IPS-20b (cell line): ENCODE data around the gene PECR.
"Not testable (repeated sequence)": the region's sequence is repeated elsewhere in the genome, so short reads cannot be mapped to it uniquely, and the experiment has no call there.

Source experiments
- H3K27ac ChIP-seq: one replicate; pipeline ENCODE4 v1.5.1; 2013; ENCODE audit warnings: low read length
- H3K27me3 ChIP-seq: 2 replicates; pipeline ENCODE4 v1.6.1; 2013; ENCODE audit warnings: mild to moderate bottlenecking, low read length, inconsistent platforms; ENCODE audit not compliant: insufficient read depth
- H3K36me3 ChIP-seq: 2 replicates; pipeline ENCODE4 v1.6.1; 2013; ENCODE audit warnings: low read depth, mild to moderate bottlenecking, inconsistent platforms, low read length, moderate library complexity; ENCODE audit not compliant: insufficient read depth
- H3K4me1 ChIP-seq: 2 replicates; pipeline ENCODE4 v1.6.1; 2013; ENCODE audit warnings: mild to moderate bottlenecking, control low read depth, inconsistent platforms, low read length, moderate library complexity; ENCODE audit not compliant: insufficient read depth
- H3K4me3 ChIP-seq: 2 replicates; pipeline ENCODE4 v1.5.1; 2013; ENCODE audit warnings: mild to moderate bottlenecking, low read length, inconsistent platforms
- H3K9ac ChIP-seq: 2 replicates; pipeline ENCODE4 v1.6.1; 2013; ENCODE audit warnings: low read depth, mild to moderate bottlenecking, inconsistent platforms, low read length, moderate library complexity
- H3K9me3 ChIP-seq: 2 replicates; pipeline ENCODE4 v1.6.1; 2013; ENCODE audit warnings: mild to moderate bottlenecking, low read depth, low read length, inconsistent platforms; ENCODE audit not compliant: insufficient read depth

Gene PECR

DNA sequence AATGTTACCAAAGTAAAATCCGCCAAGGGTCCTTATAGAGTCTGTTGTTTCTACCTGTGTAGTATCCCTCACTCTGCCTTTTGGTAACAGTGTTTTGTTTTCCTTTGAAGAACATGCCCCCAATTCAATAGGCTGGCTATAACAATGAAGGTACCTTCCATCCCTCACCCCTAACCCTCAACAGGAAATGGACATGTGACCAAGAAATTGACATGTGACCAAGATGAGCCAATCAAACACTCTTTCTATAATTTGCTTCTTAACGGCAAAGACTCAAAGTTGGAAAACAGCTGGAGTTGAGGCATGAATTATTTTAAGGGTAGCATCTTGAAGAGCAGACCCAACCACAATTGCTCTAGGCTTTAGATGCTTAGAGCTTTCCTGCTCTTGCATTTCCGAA lies 62.9 kb downstream of the PECR start:
- no peaks in the 10 kb centered on the region for H3K36me3 ChIP-seq
- no peaks in the 10 kb centered on the region for H3K9me3 ChIP-seq
- H3K27ac ChIP-seq, result no peak overlapping the region
- peaks cover 4% of the 10 kb centered on the region; the same call in 1 of the 2 replicates for H3K4me1 ChIP-seq
- H3K27me3 ChIP-seq, result no peaks in the 10 kb centered on the region
- no peak overlapping the region for H3K9ac ChIP-seq
- no peak overlapping the region for H3K4me3 ChIP-seq

DNA sequence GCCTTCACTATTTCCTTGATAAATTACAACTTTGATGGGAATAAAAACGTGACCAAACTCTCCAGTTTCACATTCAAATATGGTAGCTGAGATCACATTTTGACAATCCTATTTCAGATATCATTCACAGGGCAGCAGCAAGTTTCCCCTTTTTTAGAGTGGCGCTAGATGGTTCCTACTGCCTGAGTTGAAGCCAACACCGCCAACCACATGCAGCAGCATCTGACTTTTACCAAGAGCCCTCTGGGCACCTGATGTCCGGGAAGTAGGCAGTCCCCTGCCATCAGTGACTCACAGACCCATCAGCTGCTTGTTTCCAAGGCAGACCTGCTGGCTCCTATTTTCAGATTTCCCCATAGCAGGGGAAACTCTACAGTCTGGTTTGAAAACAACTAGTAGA lies 64.2 kb downstream of the PECR start:
- H3K9ac ChIP-seq, result no peak overlapping the region
- no peaks in the 10 kb centered on the region for H3K27me3 ChIP-seq
- peaks cover 4% of the 10 kb centered on the region; the same call in 1 of the 2 replicates for H3K4me1 ChIP-seq
- H3K27ac ChIP-seq, result no peak overlapping the region
- H3K36me3 ChIP-seq, result no peaks in the 10 kb centered on the region
- H3K4me3 ChIP-seq, result no peak overlapping the region
- H3K9me3 ChIP-seq, result no peaks in the 10 kb centered on the region

DNA sequence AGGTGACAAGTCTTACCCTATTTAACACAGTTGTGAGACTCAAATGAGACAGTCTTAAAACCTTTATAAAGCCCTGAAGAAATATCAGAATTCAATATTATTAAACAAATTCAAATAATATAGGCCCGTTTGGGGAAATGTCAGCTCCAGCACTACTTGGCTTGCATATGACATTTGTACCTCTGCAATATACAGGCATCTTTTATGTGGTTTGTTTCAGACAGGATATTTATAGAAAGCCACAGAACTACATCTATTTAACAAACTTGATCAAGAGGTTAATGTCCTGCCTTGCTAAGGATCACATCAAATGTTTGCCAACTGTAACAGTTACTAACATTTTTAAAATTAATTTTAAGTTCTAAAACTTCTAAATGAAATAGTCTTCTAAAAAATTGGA lies 65.0 kb downstream of the PECR start:
- no peaks in the 10 kb centered on the region for H3K36me3 ChIP-seq
- H3K4me1 ChIP-seq, result peaks cover 9% of the 10 kb centered on the region; the same call in 1 of the 2 replicates
- no peak overlapping the region for H3K4me3 ChIP-seq
- H3K9ac ChIP-seq, result no peak overlapping the region
- H3K27ac ChIP-seq, result no peak overlapping the region
- no peaks in the 10 kb centered on the region for H3K27me3 ChIP-seq
- H3K9me3 ChIP-seq, result no peaks in the 10 kb centered on the region

DNA sequence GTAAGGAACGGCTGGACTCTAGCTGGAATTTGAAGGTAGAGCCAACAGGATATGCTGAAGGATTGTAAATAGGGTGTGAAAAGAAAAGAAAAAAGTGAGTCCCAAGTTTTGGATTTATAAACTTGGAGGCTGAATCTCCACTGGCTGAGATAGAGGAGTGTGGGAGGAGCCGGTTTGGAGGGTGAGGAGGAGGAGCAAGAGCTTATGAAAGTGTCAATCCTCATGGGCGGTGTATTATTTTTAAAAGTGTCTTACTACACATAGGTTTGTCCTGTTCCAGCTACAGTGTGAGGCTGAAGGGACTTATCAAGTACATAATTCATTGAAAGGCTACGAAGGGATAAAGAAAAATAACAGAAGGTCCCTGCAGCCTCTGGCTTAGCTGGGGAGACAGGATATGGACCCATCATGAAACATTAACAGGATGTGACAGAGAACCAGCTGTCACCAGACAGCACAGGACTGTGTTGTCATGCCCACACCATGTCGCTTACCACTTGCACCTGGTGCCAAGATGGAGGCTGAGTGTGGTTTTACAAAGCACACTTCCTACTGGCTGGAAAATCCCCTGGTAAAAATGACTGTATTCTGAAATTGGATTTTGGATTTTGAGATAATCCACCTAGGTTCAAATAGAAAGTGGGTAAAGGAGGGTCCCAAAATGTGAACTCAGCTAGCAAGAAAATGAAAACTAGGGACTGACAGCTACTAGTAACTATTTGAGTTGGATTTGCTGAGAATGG lies 65.7 kb downstream of the PECR start:
- no peak overlapping the region for H3K27ac ChIP-seq
- peaks cover 9% of the 10 kb centered on the region; the same call in 1 of the 2 replicates for H3K4me1 ChIP-seq
- no peaks in the 10 kb centered on the region for H3K27me3 ChIP-seq
- H3K9ac ChIP-seq, result no peak overlapping the region
- no peaks in the 10 kb centered on the region for H3K9me3 ChIP-seq
- H3K4me3 ChIP-seq, result no peak overlapping the region
- no peaks in the 10 kb centered on the region for H3K36me3 ChIP-seq

DNA sequence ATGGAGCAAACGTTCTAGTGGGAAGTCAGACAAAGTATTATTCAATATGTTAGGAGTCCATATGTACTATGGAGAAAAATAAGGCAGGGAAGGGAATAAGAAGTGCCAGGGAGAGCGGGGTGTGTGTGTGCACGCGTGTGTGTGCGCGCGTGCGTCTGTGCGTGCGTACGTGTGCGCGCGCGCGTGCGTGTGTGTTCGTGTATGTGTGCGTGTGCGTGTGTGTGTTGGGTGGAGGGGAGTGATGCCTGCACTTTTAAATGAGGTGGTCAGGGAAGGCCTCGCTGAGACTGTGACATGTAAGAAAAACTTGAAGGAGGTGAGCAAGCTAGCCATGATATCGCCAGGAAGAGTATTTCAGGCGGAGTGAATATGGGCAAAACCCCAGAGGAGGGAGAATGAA lies 66.6 kb downstream of the PECR start:
- H3K36me3 ChIP-seq, result no peaks in the 10 kb centered on the region
- no peak overlapping the region for H3K4me3 ChIP-seq
- H3K27me3 ChIP-seq, result no peaks in the 10 kb centered on the region
- H3K9me3 ChIP-seq, result no peaks in the 10 kb centered on the region
- H3K9ac ChIP-seq, result no peak overlapping the region
- no peak overlapping the region for H3K27ac ChIP-seq
- peaks cover 9% of the 10 kb centered on the region; the same call in 1 of the 2 replicates for H3K4me1 ChIP-seq

DNA sequence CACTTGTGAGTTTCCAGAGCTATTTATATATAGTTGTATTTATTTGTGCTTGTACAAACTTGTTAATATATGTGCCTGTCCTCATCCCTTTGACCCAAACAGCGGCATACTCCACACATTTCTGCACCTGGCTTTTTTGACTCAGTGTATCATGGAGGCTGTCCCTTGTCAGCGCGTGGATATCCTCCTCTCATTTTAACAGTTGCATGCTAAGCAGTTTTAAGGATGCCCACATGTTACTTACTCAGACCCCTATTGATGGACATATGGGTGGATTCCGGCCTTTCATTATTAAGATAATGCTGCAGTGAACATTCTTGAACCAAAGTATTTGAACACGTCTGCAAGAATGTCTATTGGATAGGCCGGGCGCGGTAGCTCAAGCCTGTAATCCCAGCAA lies 67.6 kb downstream of the PECR start:
- H3K4me3 ChIP-seq, result 0 out of 2 replicates have a peak overlapping the region, but pooled peaks have one; percentile 87
- H3K27ac ChIP-seq, result no peak overlapping the region
- H3K9ac ChIP-seq, result no peak overlapping the region; the same call in 1 of the 2 replicates
- H3K4me1 ChIP-seq, result peaks cover 9% of the 10 kb centered on the region; the same call in 1 of the 2 replicates
- no peaks in the 10 kb centered on the region for H3K9me3 ChIP-seq
- H3K36me3 ChIP-seq, result no peaks in the 10 kb centered on the region
- H3K27me3 ChIP-seq, result no peaks in the 10 kb centered on the region

DNA sequence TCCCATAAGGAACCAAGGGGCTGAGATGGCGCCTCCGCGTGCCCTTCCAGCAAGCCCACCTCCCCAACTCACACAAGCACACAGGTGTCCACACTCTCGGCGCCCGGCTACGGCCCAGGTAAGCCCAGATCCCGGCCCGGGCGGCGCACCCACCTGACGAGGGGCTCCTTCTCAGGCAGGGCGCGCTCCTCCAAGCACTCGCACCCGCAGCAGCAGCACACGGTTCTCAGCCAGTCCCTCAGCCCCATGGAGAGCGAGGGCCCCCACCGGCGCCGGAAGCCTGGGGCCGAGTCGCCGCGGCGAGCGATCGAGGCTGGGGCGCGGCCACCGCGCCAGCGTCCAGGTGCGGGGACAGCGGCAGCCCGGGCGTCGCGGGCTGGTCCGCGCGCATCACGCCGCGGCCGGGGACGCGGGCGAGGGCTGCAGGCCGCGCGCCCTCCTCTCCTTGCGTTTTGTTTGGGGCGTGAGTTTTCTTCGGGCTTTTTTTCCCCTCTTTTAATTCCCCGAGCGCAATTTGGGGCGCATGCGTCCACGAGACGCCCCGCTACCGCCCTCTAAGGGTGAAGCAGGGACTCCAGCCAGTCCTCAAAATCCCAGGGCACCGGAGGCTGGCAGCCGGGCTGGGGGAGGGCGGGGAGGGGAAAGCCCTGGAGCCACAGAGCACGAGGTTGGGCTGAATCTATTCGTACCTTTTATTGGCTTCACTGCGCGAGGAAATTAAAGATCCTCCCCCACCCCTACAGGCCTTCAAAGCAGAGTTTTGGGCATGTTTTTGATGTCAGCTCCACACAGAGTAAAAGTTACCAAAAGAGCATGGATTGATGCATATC lies 68.3 kb downstream of the PECR start, which contains the start of gene MREG:
Gene MREG (minus strand): TSS at position 472 of the 830 bp plus-strand sequence. CDS start 224 bp downstream, at position 248.
- Histone ChIP-seq H3K27me3 (no peaks in the 10 kb centered on the region), H3K4me1 (peaks cover 9% of the 10 kb centered on the region; the same call in 1 of the 2 replicates), H3K4me3 (peak within 1 kb of the TSS; percentile 87), H3K36me3 (no peaks in the 10 kb centered on the region), H3K9ac (peak within 1 kb of the TSS; percentile 89), H3K27ac (no peak within 1 kb of the TSS), H3K9me3 (no peaks in the 10 kb centered on the region)

DNA sequence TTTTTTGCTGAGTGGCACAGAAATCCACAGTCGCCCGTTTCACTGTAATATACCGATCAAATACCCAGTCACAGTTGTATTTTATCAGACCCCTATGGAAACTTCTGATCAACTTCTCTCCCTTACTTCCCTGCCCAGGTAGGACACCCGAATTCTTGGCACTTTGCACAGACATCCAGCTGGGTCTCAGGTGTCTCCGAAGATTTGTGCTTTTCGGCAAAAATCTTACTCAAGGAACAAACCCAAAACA lies 68.9 kb downstream of the PECR start:
- Histone ChIP-seq H3K9ac (peak overlapping the region; percentile 89), H3K9me3 (no peaks in the 10 kb centered on the region), H3K27ac (no peak overlapping the region), H3K36me3 (no peaks in the 10 kb centered on the region), H3K27me3 (no peaks in the 10 kb centered on the region), H3K4me3 (peak overlapping the region; percentile 87), H3K4me1 (peaks cover 9% of the 10 kb centered on the region; the same call in 1 of the 2 replicates)

DNA sequence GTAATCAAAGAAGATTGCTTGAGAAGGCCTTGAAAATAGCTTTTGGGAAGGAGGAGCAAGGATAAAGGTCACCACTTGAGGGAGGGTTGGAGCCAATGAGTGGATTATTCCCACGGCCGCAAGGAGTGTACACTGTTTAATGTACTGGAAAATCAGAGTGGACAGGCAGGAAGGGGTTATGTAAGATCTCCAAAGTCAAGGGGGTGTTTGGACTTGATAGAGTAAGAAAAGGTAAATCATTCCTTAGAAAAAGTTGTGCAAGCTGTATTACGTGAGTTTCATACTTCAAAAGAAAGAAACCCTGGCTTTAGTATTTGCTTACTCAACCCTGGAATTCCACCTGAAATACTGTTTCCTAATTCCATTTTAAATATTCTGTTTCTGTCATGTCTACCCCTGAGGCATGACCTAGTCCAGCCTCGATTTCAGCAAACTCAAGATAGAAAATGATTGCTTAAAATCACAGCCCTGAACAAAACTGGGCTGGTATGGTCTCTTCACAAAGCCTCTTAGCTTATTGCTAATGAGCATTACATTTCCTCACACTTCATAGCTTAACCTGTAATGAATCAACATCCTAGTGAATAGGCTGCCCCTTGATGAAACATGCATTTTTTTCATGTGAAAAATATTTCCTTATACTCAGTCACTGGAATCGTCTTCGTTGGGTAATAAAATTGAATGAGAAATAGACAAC lies 69.3 kb downstream of the PECR start:
- Histone ChIP-seq H3K36me3 (no peaks in the 10 kb centered on the region), H3K27me3 (no peaks in the 10 kb centered on the region), H3K27ac (no peak overlapping the region), H3K4me1 (peaks cover 9% of the 10 kb centered on the region; the same call in 1 of the 2 replicates), H3K9me3 (no peaks in the 10 kb centered on the region), H3K9ac (peak overlapping the region; percentile 89; the same call in 1 of the 2 replicates), H3K4me3 (peak overlapping the region; percentile 87)

DNA sequence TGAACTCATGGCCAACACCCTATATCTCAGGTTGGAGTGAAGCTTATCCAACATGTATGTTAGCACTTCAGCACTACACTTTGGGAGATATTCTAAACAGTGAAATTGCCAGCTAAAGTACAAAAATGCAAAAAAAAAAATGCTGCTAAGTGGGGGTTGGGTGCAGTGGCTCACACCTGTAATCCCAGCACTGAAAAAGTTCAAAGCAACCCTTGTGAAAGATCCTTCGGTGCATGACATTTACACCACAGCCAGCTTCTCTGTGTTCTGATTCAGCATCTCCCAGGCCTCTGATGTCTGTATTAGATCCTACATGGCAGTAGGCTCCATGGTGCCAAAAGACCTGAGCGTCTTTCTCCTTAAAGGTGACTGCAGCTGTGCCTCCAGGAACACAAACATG lies 72.4 kb downstream of the PECR start:
- H3K27me3 ChIP-seq, H3K4me3 ChIP-seq, H3K9me3 ChIP-seq, H3K36me3 ChIP-seq, H3K9ac ChIP-seq, H3K27ac ChIP-seq: not testable (repeated sequence)
- peaks cover 28% of the 10 kb centered on the region; the same call in 1 of the 2 replicates for H3K4me1 ChIP-seq

DNA sequence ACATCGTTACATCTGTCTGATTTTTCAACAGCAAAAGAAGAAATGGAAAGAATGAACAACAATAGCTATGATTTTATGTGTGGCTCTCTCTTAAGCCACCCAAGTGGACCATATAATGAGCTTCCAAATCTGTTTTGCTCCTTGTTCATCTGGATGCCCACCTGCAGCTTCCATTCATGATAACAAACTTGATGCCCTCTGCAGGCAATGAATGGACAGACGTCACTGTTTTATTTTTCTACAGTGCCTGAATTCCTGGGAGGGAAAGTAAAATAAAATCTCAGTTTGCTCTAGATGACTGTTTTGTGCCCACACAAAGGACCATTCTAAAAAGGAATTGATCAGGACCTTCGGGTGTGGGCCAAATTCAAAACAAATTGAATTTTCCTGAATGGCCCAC lies 73.2 kb downstream of the PECR start:
- peaks cover 27% of the 10 kb centered on the region; the same call in 1 of the 2 replicates for H3K4me1 ChIP-seq
- no peak overlapping the region for H3K9ac ChIP-seq
- no peaks in the 10 kb centered on the region for H3K9me3 ChIP-seq
- no peaks in the 10 kb centered on the region for H3K36me3 ChIP-seq
- no peak overlapping the region for H3K27ac ChIP-seq
- no peak overlapping the region for H3K4me3 ChIP-seq
- H3K27me3 ChIP-seq, result no peaks in the 10 kb centered on the region
